ENCODE data around the gene NUP160. TPM values are rescaled to one million over a fixed set of nuclear protein-coding genes. Genes with fewer than 3 reads are reported as not detected.
A peak's percentile ranks its signal among the peaks of the same experiment; 100 is the strongest.

Gene NUP160
- total RNA-seq, 2 experiments from 2014 or later = 76.9 to 79.2 TPM

DNA sequence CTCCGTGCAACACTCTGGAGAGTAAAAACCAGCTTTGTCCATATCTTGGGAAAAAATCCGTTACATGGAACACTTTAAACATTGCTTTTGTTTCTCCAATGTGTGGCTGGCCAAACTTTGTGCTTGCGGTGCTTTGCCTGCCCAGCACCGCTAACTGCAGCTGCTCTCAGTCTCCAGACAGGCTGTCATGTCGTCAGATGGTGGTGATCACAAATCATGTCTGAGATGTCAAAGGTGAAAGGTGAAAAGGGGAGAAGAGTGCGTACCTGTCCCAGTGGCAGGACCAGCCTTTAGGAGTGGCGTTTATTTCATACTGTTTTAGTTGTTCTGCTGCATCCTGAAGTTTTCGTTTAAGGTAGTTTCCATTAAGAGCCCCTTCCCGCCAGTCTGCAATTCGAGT, 115.9 kb downstream of the NUP160 start:
- no peaks in the 10 kb centered on the region for H3K9me3 Mint-ChIP-seq
- H3K36me3 Mint-ChIP-seq = peaks cover 33% of the 10 kb centered on the region
- no peak for DNase-seq
- peaks cover 7% of the 10 kb centered on the region for H3K4me1 Mint-ChIP-seq
- no peaks in the 10 kb centered on the region for H3K27me3 Mint-ChIP-seq
- H3K4me3 Mint-ChIP-seq = no peak overlapping the region
- H3K27ac Mint-ChIP-seq = no peak overlapping the region

GRCh38 chr11:47731475-47731874, 116.7 kb downstream of the NUP160 start:
- Mint-ChIP-seq H3K36me3 (peaks cover 29% of the 10 kb centered on the region), H3K4me3 (no peak overlapping the region), H3K4me1 (peaks cover 7% of the 10 kb centered on the region), H3K27ac (peak overlapping the region; percentile 62), H3K9me3 (no peaks in the 10 kb centered on the region), H3K27me3 (no peaks in the 10 kb centered on the region)
- DNase-seq = no peak

Other genes with a start within 250 kb of the NUP160 start
- 100 to 1,000 TPM; 146 to 154 TPM for gene MTCH2, start 205.8 kb downstream of the NUP160 start, total RNA-seq
- gene AGBL2, start 133.0 kb downstream of the NUP160 start, total RNA-seq = 1 to 10 TPM; 2.9 to 5.5 TPM
- gene FNBP4, start 81.0 kb downstream of the NUP160 start, total RNA-seq = 100 to 1,000 TPM; 107 to 116 TPM
- gene PTPRJ, start 132.2 kb upstream of the NUP160 start, total RNA-seq = 10 to 100 TPM; 11.8 to 13.1 TPM